Measurements from ENCODE around the gene KRTAP1-1. TPM values are rescaled to one million over a fixed set of nuclear protein-coding genes. Genes with fewer than 3 reads are reported as not detected.

Gene KRTAP1-1, protein sequence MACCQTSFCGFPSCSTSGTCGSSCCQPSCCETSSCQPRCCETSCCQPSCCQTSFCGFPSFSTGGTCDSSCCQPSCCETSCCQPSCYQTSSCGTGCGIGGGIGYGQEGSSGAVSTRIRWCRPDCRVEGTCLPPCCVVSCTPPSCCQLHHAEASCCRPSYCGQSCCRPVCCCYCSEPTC
- total RNA-seq = not detected in 2 replicates

DNA sequence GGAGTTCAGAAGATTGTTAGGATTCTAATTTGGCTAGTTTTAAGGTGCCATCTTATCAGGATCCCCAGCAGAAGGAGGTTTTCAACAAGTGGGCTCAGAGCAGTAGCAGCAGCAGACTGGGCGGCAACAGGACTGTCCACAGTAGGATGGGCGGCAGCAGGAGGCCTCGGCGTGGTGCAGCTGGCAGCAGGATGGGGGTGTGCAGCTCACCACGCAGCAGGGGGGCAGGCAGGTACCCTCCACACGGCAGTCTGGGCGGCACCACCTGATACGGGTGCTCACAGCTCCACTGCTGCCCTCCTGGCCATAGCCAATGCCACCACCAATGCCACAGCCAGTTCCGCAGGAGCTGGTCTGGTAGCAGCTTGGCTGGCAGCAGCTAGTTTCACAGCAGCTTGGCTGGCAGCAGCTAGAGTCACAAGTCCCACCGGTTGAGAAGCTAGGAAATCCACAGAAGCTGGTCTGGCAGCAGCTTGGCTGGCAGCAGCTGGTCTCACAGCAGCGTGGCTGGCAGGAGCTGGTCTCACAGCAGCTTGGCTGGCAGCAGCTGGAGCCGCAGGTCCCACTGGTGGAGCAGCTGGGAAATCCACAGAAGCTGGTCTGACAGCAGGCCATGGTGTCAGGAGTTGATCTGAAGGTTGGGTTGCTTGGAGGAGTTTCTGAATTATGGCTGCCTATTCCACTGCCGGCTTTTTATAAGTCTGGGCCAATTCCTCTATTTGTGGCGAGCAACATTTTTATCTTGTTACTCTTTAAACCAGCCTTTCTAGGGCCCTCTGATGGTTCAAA lies at the start of gene KRTAP1-1:
KRTAP1-1 (minus strand) TSS at position 668 of the 789 bp plus-strand sequence; CDS start at position 615, 53 bp downstream.

DNA sequence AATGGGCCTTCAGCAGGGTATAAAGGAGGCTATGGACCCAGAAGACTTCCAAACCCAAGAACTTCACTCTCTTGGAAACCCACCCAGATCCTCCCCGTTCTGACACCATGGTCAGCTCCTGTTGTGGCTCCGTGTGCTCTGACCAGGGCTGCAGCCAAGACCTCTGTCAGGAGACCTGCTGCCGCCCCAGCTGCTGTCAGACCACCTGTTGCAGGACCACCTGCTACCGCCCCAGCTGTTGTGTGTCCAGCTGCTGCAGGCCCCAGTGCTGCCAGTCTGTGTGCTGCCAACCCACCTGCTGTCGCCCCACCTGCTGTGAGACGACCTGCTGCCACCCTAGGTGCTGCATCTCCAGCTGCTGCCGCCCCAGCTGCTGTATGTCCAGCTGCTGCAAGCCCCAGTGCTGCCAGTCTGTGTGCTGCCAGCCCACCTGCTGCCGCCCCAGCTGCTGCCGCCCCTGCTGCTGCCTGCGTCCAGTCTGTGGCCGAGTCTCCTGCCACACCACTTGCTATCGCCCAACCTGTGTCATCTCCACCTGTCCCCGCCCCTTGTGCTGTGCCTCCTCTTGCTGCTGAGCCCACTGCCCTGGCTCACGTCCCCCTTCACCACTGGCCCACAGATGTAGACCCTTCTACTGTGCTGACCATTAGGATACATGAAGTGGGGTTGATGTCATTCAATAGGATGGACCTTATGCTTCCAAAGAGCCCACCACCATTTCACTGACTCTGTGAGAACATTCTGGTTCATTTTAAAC lies 43.0 kb upstream of the KRTAP1-1 start, which contains the start of gene KRTAP4-7:
KRTAP4-7 (plus strand) TSS at position 51 of the 757 bp plus-strand sequence; CDS start at position 108, 57 bp downstream.

DNA sequence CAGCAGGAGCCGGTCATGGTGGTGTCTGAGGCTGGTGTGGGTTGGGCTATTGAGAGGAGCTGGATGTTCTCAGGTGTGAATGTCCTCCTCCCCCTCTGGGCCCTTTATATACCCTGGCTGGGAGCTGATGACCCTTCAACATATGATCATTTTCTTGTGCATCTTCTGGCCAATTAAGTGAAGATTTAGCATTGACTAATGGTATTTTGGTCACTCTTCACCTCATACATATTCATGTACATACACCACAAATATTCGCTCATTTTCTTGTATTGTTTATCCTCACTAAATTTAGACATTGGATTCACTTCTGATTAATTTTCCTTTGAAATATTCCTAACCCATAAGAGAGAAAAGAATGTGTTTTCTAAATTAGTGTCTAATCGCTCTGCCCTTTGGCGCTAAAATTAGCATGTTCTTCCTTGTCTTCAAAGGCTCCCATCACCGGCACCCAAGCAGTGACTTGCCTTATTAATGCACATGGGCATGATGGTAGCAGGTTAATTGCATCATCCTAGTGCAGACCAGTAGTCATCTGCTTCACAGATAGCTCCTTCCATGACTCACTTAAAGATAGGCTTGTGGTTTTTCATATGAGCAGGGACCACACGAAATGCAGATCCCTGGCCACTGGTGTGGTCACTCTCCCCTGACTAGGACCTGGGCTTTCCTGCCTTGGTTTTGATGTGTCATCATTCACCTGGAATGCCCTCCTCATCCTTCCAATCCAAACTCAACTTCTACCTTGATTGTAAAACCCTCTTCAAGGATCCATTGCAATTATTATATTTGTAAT lies 24.8 kb upstream of the KRTAP1-1 start, which contains the start of gene KRTAP2-4:
KRTAP2-4 (minus strand) TSS at position 51 of the 796 bp plus-strand sequence; CDS start at position 17, 34 bp downstream.

DNA sequence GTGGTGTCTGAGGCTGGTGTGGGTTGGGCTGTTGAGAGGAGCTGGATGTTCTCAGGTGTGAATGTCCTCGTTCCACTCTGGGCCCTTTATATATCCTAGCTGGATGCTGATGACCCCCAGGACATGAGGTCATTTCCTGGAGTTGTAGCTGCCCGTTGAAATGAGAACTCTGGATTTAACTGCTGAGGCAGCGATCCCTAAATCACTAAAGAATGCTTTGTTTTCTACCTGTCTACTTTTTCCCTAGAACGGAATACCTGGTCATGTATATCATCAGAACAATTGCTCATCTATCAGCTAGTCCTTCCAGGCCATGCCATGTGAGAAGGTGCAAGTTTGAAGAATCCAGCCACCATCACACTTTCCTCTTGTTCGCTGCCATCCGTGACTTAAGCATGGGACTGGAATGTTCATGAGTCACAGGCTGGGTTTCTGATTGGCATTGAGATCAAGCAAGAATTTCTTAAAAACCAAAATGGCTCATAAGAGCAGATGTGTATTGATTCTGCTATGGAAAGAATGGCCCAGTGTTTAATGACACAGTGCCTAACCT lies 18.9 kb upstream of the KRTAP1-1 start, which contains the start of gene KRTAP2-3:
KRTAP2-3 (minus strand) TSS at position 63 of the 553 bp plus-strand sequence. CDS start 64 bp downstream, outside the sequence.

DNA sequence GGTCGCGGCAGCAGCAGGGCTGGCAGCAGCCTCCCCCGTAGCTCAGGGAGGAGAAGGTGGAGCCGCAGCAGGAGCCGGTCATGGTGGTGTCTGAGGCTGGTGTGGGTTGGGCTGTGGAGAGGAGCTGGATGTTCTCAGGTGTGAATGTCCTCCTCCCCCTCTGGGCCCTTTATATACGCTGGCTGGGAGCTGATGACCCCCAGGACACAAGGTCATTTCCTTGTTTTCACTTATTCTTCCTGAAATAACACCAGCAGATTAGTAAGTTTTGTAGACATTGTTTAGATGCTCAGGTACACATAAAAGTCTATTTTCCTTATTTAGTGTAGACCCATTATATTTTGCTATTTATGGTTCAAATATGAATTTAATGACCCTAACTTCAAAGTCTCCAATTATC lies 13.9 kb upstream of the KRTAP1-1 start, which contains the start of gene KRTAP2-2:
KRTAP2-2 (minus strand) TSS at position 101 of the 400 bp plus-strand sequence; CDS start at position 82, 19 bp downstream.

DNA sequence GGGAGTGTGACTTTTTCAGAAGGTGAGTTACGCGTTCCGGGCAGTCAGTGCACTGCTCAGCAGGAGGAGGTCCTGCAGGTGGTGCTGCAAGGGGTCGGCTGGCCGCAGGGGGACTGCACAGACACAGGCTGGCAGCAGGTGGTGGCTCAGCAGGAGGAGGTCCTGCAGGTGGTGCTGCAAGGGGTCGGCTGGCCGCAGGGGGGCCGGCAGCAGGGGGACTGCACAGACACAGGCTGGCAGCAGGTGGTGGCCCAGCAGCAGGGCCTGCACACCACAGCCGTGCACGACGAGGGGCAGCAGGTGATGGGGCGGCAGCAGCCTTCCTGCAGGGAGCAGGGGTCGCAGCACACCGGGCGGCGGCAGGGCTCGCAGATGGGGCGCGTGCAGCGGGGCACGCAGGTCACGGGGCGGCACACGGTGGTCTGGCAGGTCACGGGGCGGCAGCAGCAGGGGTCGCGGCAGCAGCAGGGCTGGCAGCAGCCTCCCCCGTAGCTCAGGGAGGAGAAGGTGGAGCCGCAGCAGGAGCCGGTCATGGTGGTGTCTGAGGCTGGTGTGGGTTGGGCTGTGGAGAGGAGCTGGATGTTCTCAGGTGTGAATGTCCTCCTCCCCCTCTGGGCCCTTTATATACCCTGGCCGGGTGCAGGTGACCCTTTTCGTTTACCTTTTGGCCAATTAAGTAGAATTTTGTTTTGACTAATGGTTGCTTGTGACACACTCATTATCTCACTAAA lies 5.7 kb upstream of the KRTAP1-1 start, which contains the start of gene KRTAP2-1:
KRTAP2-1 (minus strand) TSS at position 582 of the 731 bp plus-strand sequence; CDS start at position 533, 49 bp downstream.

DNA sequence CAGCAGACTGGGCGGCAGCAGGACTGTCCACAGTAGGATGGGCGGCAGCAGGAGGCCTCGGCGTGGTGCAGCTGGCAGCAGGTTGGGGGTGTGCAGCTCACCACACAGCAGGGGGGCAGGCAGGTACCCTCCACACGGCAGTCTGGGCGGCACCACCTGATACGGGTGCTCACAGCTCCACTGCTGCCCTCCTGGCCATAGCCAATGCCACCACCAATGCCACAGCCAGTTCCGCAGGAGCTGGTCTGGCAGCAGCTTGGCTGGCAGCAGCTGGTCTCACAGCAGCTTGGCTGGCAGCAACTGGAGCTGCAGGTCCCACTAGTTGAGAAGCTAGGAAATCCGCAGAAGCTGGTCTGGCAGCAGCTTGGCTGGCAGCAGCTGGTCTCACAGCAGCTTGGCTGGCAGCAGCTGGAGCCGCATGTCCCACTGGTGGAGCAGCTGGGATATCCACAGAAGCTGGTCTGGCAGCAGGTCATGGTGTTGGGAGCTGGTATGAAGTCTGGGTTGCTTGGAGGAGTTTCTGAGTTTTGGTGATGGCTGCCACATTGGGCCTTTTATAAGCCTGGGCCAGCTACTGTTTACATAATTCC lies 6.8 kb downstream of the KRTAP1-1 start, which contains the start of gene KRTAP1-3:
KRTAP1-3 (minus strand) TSS at position 529 of the 590 bp plus-strand sequence; CDS start at position 476, 53 bp downstream.

DNA sequence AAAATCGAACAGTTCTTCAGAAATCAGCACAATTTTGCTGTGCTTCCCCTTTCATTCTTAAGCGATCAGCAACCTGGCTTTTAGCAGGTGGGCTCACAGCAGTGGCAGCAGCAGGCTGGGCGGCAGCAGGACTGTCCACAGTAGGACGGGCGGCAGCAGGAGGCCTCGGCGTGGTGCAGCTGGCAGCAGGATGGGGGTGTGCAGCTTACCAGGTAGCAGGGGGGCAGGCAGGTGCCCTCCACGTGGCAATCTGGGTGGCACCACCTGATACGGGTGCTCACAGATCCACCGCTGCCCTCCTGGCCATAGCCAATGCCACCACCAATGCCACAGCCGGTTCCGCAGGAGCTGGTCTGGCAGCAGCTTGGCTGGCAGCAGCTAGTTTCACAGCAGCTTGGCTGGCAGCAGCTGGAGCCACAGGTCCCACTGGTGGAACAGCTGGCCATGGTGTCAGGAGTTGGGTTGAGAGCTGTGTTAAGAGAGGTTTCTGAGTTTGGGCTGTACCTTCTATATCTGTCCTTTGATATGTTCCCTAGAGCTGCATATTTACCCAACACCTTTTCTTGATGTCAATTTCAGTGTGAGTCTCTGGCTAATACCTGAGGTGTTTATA lies 11.5 kb downstream of the KRTAP1-1 start, which contains the start of gene KRTAP1-4:
KRTAP1-4 (minus strand) TSS at position 563 of the 613 bp plus-strand sequence; CDS start at position 446, 117 bp downstream.

DNA sequence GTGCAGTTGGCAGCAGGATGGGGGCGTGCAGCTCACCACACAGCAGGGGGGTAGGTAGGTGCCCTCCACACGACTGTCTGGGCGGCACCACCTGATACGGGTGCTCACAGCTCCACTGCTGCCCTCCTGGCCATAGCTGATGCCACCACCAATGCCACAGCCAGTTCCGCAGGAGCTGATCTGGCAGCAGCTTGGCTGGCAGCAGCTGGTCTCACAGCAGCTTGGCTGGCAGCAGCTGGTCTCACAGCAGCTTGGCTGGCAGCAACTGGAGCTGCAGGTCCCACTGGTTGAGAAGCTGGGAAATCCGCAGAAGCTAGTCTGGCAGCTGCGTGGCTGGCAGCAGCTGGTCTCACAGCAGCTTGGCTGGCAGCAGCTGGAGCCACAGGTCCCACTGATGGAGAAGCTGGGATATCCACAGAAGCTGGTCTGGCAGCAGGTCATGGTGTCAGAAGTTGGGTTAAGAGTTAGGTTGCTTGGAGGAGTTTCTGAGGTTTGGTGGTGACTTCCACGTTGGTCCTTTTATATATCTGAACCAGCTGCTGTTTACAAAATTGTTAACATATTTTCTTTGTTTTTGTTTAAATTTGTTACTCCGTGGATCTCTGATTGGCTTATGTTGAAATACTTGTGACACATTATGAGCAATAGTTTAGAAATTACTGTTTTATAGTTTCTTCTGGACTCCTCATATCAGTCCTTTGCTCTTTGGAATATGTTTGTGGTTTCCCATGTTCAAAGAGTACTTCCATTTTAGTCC lies 14.4 kb downstream of the KRTAP1-1 start, which contains the start of gene KRTAP1-5:
KRTAP1-5 (minus strand) TSS at position 494 of the 757 bp plus-strand sequence; CDS start at position 441, 53 bp downstream.

DNA sequence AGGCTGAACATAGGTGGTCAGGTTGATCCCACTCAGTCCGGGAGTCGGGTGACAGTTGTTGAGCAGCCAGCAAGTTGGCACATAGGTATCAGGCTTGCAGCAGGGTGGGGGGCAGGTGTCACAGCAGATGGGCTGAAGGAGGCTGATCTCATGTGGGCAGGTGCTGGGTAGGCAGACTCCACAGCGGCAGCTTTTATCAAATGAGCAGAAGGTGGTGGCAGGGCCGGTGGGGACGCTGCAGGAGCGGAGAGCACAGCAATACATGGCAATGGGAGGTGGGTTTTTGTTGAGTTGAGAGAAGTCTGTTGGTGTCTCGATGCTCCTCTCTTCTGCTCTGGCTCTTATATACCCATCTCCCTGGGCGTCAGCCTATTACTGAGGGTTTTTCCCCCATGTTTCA lies 32.4 kb downstream of the KRTAP1-1 start, which contains the start of gene KRTAP3-1:
KRTAP3-1 (minus strand) TSS at position 318 of the 400 bp plus-strand sequence; CDS start at position 264, 54 bp downstream.

DNA sequence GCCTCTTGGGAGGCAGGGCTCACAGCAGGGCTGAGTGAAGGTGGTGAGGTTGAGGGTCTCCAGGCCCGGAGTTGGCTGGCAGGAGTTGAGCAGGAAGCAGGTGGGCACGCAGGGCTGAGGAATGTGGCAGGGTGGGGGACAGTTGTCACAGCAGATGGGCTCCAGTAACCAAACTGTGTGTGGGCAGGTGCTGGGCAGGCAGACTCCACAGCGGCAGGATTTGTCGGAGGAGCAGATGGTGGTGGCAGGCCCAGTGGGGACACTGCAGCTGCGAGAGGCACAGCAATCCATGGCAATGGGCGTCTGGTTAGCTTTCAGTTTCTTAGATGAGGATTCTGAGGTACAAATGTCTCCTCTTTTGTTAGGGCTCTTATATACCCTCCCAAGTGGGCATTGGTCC lies 41.7 kb downstream of the KRTAP1-1 start, which contains the start of gene KRTAP3-2:
KRTAP3-2 (minus strand) TSS at position 344 of the 400 bp plus-strand sequence; CDS start at position 291, 53 bp downstream.

DNA sequence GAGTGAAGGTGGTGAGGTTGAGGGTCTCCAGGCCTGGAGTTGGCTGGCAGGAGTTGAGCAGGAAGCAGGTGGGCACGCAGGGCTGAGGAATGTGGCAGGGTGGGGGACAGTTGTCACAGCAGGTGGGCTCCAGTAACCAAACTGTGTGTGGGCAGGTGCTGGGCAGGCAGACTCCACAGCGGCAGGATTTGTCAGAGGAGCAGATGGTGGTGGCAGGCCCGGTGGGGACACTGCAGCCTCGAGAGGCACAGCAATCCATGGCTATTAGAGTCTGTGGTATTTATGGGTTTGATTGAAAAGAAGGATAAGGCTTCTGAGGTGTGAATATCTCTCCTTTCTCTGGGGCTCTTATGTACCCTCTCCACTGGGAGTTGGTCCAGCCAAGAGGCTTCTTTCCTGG lies 47.4 kb downstream of the KRTAP1-1 start, which contains the start of gene KRTAP3-3:
KRTAP3-3 (minus strand) TSS at position 326 of the 400 bp plus-strand sequence; CDS start at position 259, 67 bp downstream.

Other genes with a start within 250 kb of the KRTAP1-1 start
- not detected in 2 replicates for gene KRT28, start 241.5 kb downstream of the KRTAP1-1 start, total RNA-seq
- gene KRT10, start 218.8 kb downstream of the KRTAP1-1 start, total RNA-seq = 4.3 and 6.5 TPM in 2 replicates
- gene KRT12, start 174.2 kb downstream of the KRTAP1-1 start, total RNA-seq = not detected in 2 replicates
- not detected in 2 replicates for gene KRT20, start 156.2 kb downstream of the KRTAP1-1 start, total RNA-seq
- gene KRT23, start 103.8 kb downstream of the KRTAP1-1 start, total RNA-seq = 0.28 TPM in 1 of 2 replicates, not detected in the other
- not detected in 2 replicates for gene KRT39, start 74.5 kb downstream of the KRTAP1-1 start, total RNA-seq
- not detected in 2 replicates for gene KRT40, start 57.1 kb downstream of the KRTAP1-1 start, total RNA-seq
- gene KRTAP3-3, start 47.3 kb downstream of the KRTAP1-1 start, total RNA-seq = not detected in 2 replicates
- gene KRTAP3-2, start 41.5 kb downstream of the KRTAP1-1 start, total RNA-seq = not detected in 2 replicates
- gene KRTAP3-1, start 32.3 kb downstream of the KRTAP1-1 start, total RNA-seq = not detected in 2 replicates
- 0.23 and 0.30 TPM in 2 replicates for gene KRTAP1-5, start 14.2 kb downstream of the KRTAP1-1 start, total RNA-seq
- gene KRTAP1-4, start 11.3 kb downstream of the KRTAP1-1 start, total RNA-seq = not detected in 2 replicates
- gene KRTAP1-3, start 6.6 kb downstream of the KRTAP1-1 start, total RNA-seq = not detected in 2 replicates
- gene KRTAP2-1, start 5.9 kb upstream of the KRTAP1-1 start, total RNA-seq = not detected in 2 replicates
- gene KRTAP2-2, start 13.8 kb upstream of the KRTAP1-1 start, total RNA-seq = not detected in 2 replicates
- gene KRTAP2-3, start 18.7 kb upstream of the KRTAP1-1 start, total RNA-seq = 0.65 TPM in 1 of 2 replicates, not detected in the other
- gene KRTAP2-4, start 24.4 kb upstream of the KRTAP1-1 start, total RNA-seq = not detected in 2 replicates
- gene KRTAP4-7, start 42.7 kb upstream of the KRTAP1-1 start, total RNA-seq = not detected in 2 replicates
- gene KRTAP4-8, start 56.7 kb upstream of the KRTAP1-1 start, total RNA-seq = not detected in 2 replicates
- not detected in 2 replicates for gene KRTAP4-16, start 60.8 kb upstream of the KRTAP1-1 start, total RNA-seq
- gene KRTAP4-9, start 63.9 kb upstream of the KRTAP1-1 start, total RNA-seq = not detected in 2 replicates
- gene KRTAP4-11, start 76.9 kb upstream of the KRTAP1-1 start, total RNA-seq = not detected in 2 replicates
- gene KRTAP4-12, start 82.7 kb upstream of the KRTAP1-1 start, total RNA-seq = not detected in 2 replicates
- gene KRTAP4-6, start 99.1 kb upstream of the KRTAP1-1 start, total RNA-seq = not detected in 2 replicates
- not detected in 2 replicates for gene KRTAP4-5, start 108.4 kb upstream of the KRTAP1-1 start, total RNA-seq
- not detected in 2 replicates for gene KRTAP4-4, start 119.3 kb upstream of the KRTAP1-1 start, total RNA-seq
- not detected in 2 replicates for gene KRTAP4-3, start 126.8 kb upstream of the KRTAP1-1 start, total RNA-seq
- not detected in 2 replicates for gene KRTAP4-2, start 136.8 kb upstream of the KRTAP1-1 start, total RNA-seq
- not detected in 2 replicates for gene KRTAP4-1, start 143.5 kb upstream of the KRTAP1-1 start, total RNA-seq
- not detected in 2 replicates for gene KRTAP9-1, start 148.4 kb upstream of the KRTAP1-1 start, total RNA-seq
- gene KRTAP9-2, start 185.2 kb upstream of the KRTAP1-1 start, total RNA-seq = not detected in 2 replicates
- not detected in 2 replicates for gene KRTAP9-3, start 191.0 kb upstream of the KRTAP1-1 start, total RNA-seq
- gene KRTAP9-8, start 196.5 kb upstream of the KRTAP1-1 start, total RNA-seq = not detected in 2 replicates
- not detected in 2 replicates for gene KRTAP9-4, start 208.2 kb upstream of the KRTAP1-1 start, total RNA-seq
- gene KRTAP9-9, start 213.9 kb upstream of the KRTAP1-1 start, total RNA-seq = not detected in 2 replicates
- gene KRTAP9-6, start 223.9 kb upstream of the KRTAP1-1 start, total RNA-seq = not detected in 2 replicates
- not detected in 2 replicates for gene KRTAP9-7, start 234.2 kb upstream of the KRTAP1-1 start, total RNA-seq